ENCODE measurements around the gene CRB1.

CRB1 gene

GRCh38 chr1:197235355-197235754 lies 32.7 kb upstream of the CRB1 start:
- TF ChIP-seq, protein P1, sequence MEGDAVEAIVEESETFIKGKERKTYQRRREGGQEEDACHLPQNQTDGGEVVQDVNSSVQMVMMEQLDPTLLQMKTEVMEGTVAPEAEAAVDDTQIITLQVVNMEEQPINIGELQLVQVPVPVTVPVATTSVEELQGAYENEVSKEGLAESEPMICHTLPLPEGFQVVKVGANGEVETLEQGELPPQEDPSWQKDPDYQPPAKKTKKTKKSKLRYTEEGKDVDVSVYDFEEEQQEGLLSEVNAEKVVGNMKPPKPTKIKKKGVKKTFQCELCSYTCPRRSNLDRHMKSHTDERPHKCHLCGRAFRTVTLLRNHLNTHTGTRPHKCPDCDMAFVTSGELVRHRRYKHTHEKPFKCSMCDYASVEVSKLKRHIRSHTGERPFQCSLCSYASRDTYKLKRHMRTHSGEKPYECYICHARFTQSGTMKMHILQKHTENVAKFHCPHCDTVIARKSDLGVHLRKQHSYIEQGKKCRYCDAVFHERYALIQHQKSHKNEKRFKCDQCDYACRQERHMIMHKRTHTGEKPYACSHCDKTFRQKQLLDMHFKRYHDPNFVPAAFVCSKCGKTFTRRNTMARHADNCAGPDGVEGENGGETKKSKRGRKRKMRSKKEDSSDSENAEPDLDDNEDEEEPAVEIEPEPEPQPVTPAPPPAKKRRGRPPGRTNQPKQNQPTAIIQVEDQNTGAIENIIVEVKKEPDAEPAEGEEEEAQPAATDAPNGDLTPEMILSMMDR (IDR thresholded peaks at IDR 0.05; ENCODE audit: low read depth, low read length), result no peak
- no peak for DNase-seq (ENCODE audit: low read depth in 2 of 2)
- H3K4me3 ChIP-seq (replicated peaks in 1 of 2; ENCODE audit: low read depth in 2 of 2, low read length in 2 of 2), result no peak overlapping the region

DNA sequence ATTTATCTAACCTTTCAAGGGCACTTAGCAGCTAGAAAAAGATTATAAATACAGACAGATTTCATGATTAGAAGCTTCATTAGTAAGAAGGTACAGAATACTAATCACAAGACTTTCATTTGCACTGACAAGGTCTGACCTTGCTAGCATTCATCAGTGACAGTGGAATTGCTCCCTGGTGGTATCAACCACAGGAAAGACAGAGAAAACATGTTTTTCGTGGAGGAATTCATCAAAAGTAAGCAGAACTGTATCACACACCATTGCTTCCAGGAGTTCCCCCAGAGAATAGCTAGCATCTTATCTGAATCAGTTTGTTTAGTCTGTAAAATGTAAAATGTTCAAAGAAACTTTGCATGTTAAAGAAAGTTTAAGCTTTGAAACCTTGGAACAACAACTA lies 20.6 kb upstream of the CRB1 start:
- TF ChIP-seq, protein P1 (IDR thresholded peaks at IDR 0.05; ENCODE audit: low read depth, low read length), result no peak
- H3K4me3 ChIP-seq (replicated peaks in 1 of 2; ENCODE audit: low read depth in 2 of 2, low read length in 2 of 2), result no peak overlapping the region
- no peak for DNase-seq (ENCODE audit: low read depth in 2 of 2)

DNA sequence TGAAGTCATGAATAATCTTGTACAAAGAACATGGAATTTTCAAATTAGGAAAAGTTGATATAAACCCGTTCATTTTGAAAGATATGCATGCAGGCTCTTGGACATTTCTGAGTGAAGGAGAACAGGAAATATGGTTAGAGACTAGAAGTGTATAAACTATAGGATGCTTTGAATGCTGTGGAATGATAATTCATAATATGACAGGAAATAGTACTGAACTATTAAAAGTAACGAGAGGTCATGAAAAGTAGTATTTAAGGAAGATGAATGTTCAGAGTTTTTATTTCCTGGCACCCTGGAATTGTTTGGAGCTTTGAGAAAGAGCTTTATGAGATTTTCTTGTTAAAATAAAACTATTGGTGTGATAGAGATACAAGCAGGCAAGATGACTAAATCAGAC lies 18.7 kb upstream of the CRB1 start:
- no peak for DNase-seq (ENCODE audit: low read depth in 2 of 2)
- TF ChIP-seq, protein P1 (IDR thresholded peaks at IDR 0.05; ENCODE audit: low read depth, low read length), result no peak
- no peak overlapping the region for H3K4me3 ChIP-seq (replicated peaks in 1 of 2; ENCODE audit: low read depth in 2 of 2, low read length in 2 of 2)

DNA sequence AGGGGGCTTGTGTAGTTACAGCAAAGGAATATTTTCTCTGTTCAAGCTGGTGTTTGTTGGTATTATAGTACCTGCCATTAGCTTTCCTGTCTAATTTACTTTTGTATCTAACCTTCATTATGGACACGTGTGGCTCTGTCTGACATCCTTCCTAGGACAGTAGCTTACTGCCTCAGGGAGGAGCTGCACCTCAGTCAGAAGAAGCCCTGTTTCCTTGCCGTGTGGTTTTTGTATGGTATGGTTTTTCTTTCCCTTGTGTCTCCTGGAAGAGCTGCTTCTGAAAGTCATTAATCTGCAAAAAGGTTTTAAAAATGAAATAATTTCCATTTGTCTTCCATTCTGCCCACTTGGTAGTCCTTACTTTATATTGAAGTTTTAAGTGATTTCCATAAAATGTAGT lies 17.4 kb upstream of the CRB1 start:
- no peak overlapping the region for H3K4me3 ChIP-seq (replicated peaks in 1 of 2; ENCODE audit: low read depth in 2 of 2, low read length in 2 of 2)
- no peak for DNase-seq (ENCODE audit: low read depth in 2 of 2)
- TF ChIP-seq, protein P1 (IDR thresholded peaks at IDR 0.05; ENCODE audit: low read depth, low read length), result no peak

GRCh38 chr1:197252973-197253372 lies 15.1 kb upstream of the CRB1 start:
- DNase-seq (ENCODE audit: low read depth in 2 of 2), result no peak
- TF ChIP-seq, protein P1 (IDR thresholded peaks at IDR 0.05; ENCODE audit: low read depth, low read length), result no peak
- no peak overlapping the region for H3K4me3 ChIP-seq (replicated peaks in 1 of 2; ENCODE audit: low read depth in 2 of 2, low read length in 2 of 2)

GRCh38 chr1:197254866-197255265 lies 13.2 kb upstream of the CRB1 start:
- DNase-seq (ENCODE audit: low read depth in 2 of 2), result no peak
- no peak overlapping the region for H3K4me3 ChIP-seq (replicated peaks in 1 of 2; ENCODE audit: low read depth in 2 of 2, low read length in 2 of 2)
- TF ChIP-seq, protein P1 (IDR thresholded peaks at IDR 0.05; ENCODE audit: low read depth, low read length), result no peak

- TF ChIP-seq, protein P1 (IDR thresholded peaks at IDR 0.05; ENCODE audit: low read depth, low read length), result no peak
- H3K4me3 ChIP-seq (replicated peaks in 1 of 2; ENCODE audit: low read depth in 2 of 2, low read length in 2 of 2), result no peak overlapping the region
- DNase-seq (ENCODE audit: low read depth in 2 of 2), result no peak
Measured at GRCh38 chr1:197264936-197265567, 3.0 kb upstream of the CRB1 start.
